Subcutaneous abdominal adipose tissue (tissue), 5 donors: ENCODE data around the gene ANKRD44.

Source experiments
- H3K27ac ChIP-seq: one replicate; pipeline ENCODE4 v1.7.0; 2013; ENCODE audit warnings: low read depth, mild to moderate bottlenecking, inconsistent platforms, low read length, moderate library complexity
- H3K27me3 ChIP-seq, 5 donors: one replicate each; pipeline ENCODE4 v1.7.0; 2013; ENCODE audit warnings: low read length in 5 of 5, inconsistent platforms in 1 of 5; ENCODE audit not compliant: control insufficient read depth in 5 of 5, insufficient read depth in 4 of 5
- H3K36me3 ChIP-seq, 5 donors: one replicate each; pipeline ENCODE4 v1.7.0; 2013; ENCODE audit warnings: low read length in 5 of 5; ENCODE audit not compliant: control insufficient read depth in 5 of 5, insufficient read depth in 5 of 5
- H3K4me1 ChIP-seq, 5 donors: one replicate each; pipeline ENCODE4 v1.7.0; 2013; ENCODE audit warnings: low read length in 5 of 5, mild to moderate bottlenecking in 3 of 5, moderate library complexity in 1 of 5; ENCODE audit not compliant: control insufficient read depth in 5 of 5, insufficient read depth in 5 of 5
- H3K4me3 ChIP-seq, 5 donors: one replicate each; pipeline ENCODE4 v1.7.0; 2013; ENCODE audit warnings: low read length in 5 of 5, low read depth in 1 of 5
- H3K9ac ChIP-seq, 5 donors: one replicate each; pipeline ENCODE4 v1.7.0; 2013; ENCODE audit warnings: low read length in 5 of 5, mild to moderate bottlenecking in 4 of 5, moderate library complexity in 3 of 5
- H3K9me3 ChIP-seq, 5 donors: one replicate each; pipeline ENCODE4 v1.7.0; 2013; ENCODE audit warnings: low read length in 5 of 5; ENCODE audit not compliant: control insufficient read depth in 5 of 5
- donor health status: healthy.
- donor health status: healthy.
- donor health status: healthy.
- donor health status: healthy.
- donor health status: healthy.

ANKRD44 gene

GRCh38 chr2:197212344-197213262 lies 98.0 kb downstream of the ANKRD44 start:
- no peak overlapping the region for H3K9ac ChIP-seq
- no peaks in the 10 kb centered on the region for H3K27me3 ChIP-seq
- peaks cover 2 to 41% (median 16%) of the 10 kb centered on the region in 5 donors for H3K4me1 ChIP-seq
- no peak overlapping the region for H3K27ac ChIP-seq
- H3K36me3 ChIP-seq, result no peaks in the 10 kb centered on the region
- no peaks in the 10 kb centered on the region for H3K9me3 ChIP-seq
- H3K4me3 ChIP-seq, result no peak overlapping the region

- H3K27me3 ChIP-seq, result no peaks in the 10 kb centered on the region
- H3K9ac ChIP-seq, result no peak overlapping the region
- H3K4me1 ChIP-seq, result peaks cover 2 to 41% (median 16%) of the 10 kb centered on the region in 5 donors
- H3K9me3 ChIP-seq, result no peaks in the 10 kb centered on the region
- no peaks in the 10 kb centered on the region for H3K36me3 ChIP-seq
- no peak overlapping the region for H3K4me3 ChIP-seq
- no peak overlapping the region for H3K27ac ChIP-seq
Observed at GRCh38 chr2:197211881-197212342, 98.7 kb downstream of the ANKRD44 start.

- Histone ChIP-seq H3K9me3 (no peaks in the 10 kb centered on the region), H3K27me3 (no peaks in the 10 kb centered on the region), H3K27ac (no peak overlapping the region), H3K4me1 (peaks cover 2 to 37% (median 19%) of the 10 kb centered on the region in 5 donors), H3K4me3 (no peak overlapping the region), H3K9ac (no peak overlapping the region), H3K36me3 (no peaks in the 10 kb centered on the region)
Observed at GRCh38 chr2:197210430-197210829, 100.2 kb downstream of the ANKRD44 start.

- Histone ChIP-seq H3K4me1 (peaks cover 2 to 41% (median 19%) of the 10 kb centered on the region in 5 donors), H3K27ac (no peak overlapping the region)
Observed at GRCh38 chr2:197209742-197210408, 100.7 kb downstream of the ANKRD44 start.

GRCh38 chr2:197209246-197209645 lies 101.3 kb downstream of the ANKRD44 start:
- Histone ChIP-seq H3K9me3 (no peaks in the 10 kb centered on the region), H3K27ac (no peak overlapping the region), H3K9ac (no peak overlapping the region), H3K36me3 (no peaks in the 10 kb centered on the region), H3K4me1 (peaks cover 2 to 45% (median 25%) of the 10 kb centered on the region in 5 donors), H3K27me3 (no peaks in the 10 kb centered on the region), H3K4me3 (no peak overlapping the region)

More at GRCh38 chr2:197209742-197210408, 100.7 kb downstream of the ANKRD44 start:
- Histone ChIP-seq H3K27me3 (no peaks in the 10 kb centered on the region), H3K4me3 (no peak overlapping the region), H3K9ac (no peak overlapping the region), H3K9me3 (no peaks in the 10 kb centered on the region), H3K36me3 (no peaks in the 10 kb centered on the region)

- Histone ChIP-seq H3K36me3 (no peaks in the 10 kb centered on the region), H3K27me3 (no peaks in the 10 kb centered on the region), H3K9me3 (no peaks in the 10 kb centered on the region), H3K9ac (no peak overlapping the region), H3K4me1 (peaks cover 2 to 45% (median 25%) of the 10 kb centered on the region in 5 donors), H3K4me3 (no peak overlapping the region), H3K27ac (no peak overlapping the region)
Observed at GRCh38 chr2:197208841-197209240, 101.7 kb downstream of the ANKRD44 start.

GRCh38 chr2:197208024-197208423 lies 102.6 kb downstream of the ANKRD44 start:
- peaks cover 2 to 45% (median 25%) of the 10 kb centered on the region in 5 donors for H3K4me1 ChIP-seq
- H3K36me3 ChIP-seq, result no peaks in the 10 kb centered on the region
- no peaks in the 10 kb centered on the region for H3K27me3 ChIP-seq

GRCh38 chr2:197207598-197207997 lies 103.0 kb downstream of the ANKRD44 start:
- peaks cover 2 to 41% (median 22%) of the 10 kb centered on the region in 5 donors for H3K4me1 ChIP-seq
- no peak overlapping the region for H3K27ac ChIP-seq
- no peak overlapping the region for H3K9ac ChIP-seq
- H3K36me3 ChIP-seq, result no peaks in the 10 kb centered on the region
- H3K4me3 ChIP-seq, result no peak overlapping the region
- H3K9me3 ChIP-seq, result no peaks in the 10 kb centered on the region
- H3K27me3 ChIP-seq, result no peaks in the 10 kb centered on the region

More at GRCh38 chr2:197208024-197208423, 102.6 kb downstream of the ANKRD44 start:
- H3K9ac ChIP-seq, result no peak overlapping the region
- H3K4me3 ChIP-seq, result no peak overlapping the region
- no peak overlapping the region for H3K27ac ChIP-seq
- H3K9me3 ChIP-seq, result no peaks in the 10 kb centered on the region

GRCh38 chr2:197207106-197207505 lies 103.5 kb downstream of the ANKRD44 start:
- H3K9me3 ChIP-seq, result no peaks in the 10 kb centered on the region
- no peak overlapping the region for H3K27ac ChIP-seq
- H3K9ac ChIP-seq, result no peak overlapping the region
- H3K27me3 ChIP-seq, result no peaks in the 10 kb centered on the region
- peaks cover 2 to 36% (median 17%) of the 10 kb centered on the region in 5 donors for H3K4me1 ChIP-seq
- H3K4me3 ChIP-seq, result no peak overlapping the region
- H3K36me3 ChIP-seq, result no peaks in the 10 kb centered on the region
